Astrocyte (in vitro differentiated cells and primary cell): ENCODE measurements around the gene CFHR4.

Experiments used
- CTCF ChIP-seq: IDR thresholded peaks from 2 replicates; pipeline ENCODE4 v1.5.1; 2011; ENCODE audit warnings: low read depth, mild to moderate bottlenecking, inconsistent platforms, low read length, moderate library complexity; ENCODE audit not compliant: insufficient read depth
- EZH2 ChIP-seq: IDR thresholded peaks from 2 replicates; pipeline ENCODE4 v1.6.1; 2012; ENCODE audit warnings: mild to moderate bottlenecking, low read length, inconsistent platforms; ENCODE audit not compliant: insufficient read depth

DNA sequence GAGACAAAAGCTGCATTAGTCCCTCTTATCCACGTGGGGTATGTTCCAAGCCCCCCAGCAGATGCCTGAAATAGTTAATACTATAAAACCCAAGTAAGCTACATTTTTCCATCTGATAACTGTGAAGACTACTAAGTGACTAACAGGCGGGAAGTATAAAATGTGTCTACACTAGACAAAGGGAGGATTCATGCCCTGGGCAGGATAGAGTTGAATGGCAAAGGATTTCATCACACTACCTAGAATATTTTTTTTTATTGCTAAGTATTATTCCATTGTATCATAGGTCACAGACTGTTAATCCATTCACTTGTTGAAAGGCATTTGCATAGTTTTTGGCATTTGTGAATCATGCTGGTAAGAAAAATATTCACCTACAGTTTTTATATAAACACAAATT lies 26.4 kb upstream of the CFHR4 start:
- TF ChIP-seq EZH2, result no peak
- TF ChIP-seq CTCF, result no peak
